Activated CD4-positive, CD25-positive, alpha-beta regulatory T cell (primary cell): ENCODE data around the gene LRP1B.

ENCODE experiments used
- DNase-seq, 4 experiments: peaks; one replicate each; lab custom pipeline; 2025; lab: John Stamatoyannopoulos, UW

LRP1B gene

GRCh38 chr2:141766225-141766624 lies 364.6 kb downstream of the LRP1B start:
- no peak for DNase-seq

GRCh38 chr2:141748616-141749015 lies 382.2 kb downstream of the LRP1B start:
- no peak for DNase-seq

GRCh38 chr2:141741652-141742051 lies 389.2 kb downstream of the LRP1B start:
- DNase-seq, result no peak

DNA sequence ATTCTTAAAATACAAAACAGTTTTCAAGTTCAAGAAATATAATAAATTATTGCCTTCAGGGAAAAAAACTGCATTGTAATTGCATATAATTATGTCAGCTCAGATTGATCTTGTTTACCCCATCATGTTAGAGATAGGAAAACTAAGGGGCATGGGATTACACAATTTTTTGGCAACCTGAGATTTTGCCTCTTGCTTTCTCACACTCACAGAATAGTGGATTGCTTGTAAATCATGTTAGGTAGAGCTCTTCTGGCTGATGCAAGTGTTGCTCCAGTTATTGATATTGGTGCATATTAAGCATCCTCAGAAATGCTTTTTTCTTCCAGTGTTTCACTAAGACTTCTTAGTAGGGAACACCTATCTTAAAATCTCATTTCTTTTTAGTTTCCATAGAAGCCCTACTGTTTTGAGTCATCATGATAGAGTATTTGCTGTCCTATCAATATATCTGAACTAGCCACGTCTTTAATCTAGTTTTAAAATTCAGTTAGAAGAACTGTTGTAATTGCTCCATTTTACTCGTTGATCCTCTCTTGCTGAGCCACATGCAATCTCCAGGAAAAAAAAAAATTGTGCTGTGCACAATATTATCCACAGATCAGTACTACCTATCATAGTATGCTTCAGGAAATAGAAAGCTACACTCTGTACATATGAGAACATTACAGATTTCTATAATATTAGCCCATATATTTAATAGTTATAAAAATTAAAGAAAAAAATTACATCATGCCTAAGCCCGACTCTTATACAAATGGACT lies 393.1 kb downstream of the LRP1B start:
- DNase-seq, result no peak

DNA sequence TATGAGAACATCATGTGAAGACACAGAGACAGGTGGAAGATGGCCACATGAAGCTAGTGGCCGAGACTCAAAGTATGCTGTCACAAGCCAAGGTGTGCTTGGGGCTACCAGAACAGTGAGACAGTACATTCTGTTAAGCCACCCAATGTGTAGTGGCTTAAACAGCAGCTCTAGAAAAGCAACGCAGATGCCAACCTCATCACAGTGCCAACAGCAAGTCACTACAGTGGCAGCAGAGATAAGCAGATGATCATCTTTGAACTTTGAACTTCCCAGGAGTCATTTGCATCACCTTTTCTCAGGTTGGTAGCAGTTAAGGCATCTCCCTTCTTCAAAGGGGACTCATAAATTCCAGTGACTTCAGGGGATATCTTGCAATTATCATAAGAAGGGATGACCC lies 394.4 kb downstream of the LRP1B start:
- DNase-seq, result no peak

DNA sequence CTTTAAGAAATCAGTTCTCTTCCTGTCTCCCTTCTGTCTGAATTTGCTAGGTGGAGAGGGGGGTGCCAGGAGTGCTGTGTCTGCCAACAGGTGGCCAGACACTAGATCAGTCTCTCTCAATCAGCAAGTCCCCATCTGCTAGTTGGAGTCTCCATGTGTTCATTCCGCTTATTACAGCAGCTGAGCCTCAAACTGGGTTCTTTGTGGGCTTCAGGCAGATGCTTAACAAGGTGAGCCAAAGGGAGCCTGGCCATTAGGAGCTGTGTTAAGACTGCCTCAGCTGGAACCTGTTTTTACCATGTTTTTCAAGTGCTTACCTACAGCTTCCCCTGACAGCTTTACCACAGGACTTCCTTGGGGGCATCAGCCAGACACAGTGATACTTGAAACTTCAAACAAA lies 401.9 kb downstream of the LRP1B start:
- no peak for DNase-seq

DNA sequence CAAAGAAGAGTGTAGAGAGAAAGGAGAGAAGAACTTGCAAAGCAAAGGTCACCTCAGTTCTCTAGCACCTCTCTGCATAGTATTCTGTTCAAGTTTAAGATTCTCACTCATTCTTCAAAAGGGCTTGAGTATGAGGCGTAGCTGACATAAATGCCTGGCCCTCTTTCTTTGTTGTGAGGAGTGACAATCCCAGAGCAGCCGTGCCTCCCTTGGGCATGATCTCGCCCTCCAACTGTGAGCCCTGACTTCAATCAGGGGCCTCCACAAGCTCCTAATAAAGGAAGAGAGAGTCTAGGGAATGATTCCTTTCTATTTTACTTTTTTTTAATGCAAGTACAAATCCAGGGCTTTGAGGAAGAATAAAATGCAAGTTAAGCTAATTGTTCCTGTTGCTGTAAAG lies 402.7 kb downstream of the LRP1B start:
- DNase-seq, result no peak

DNA sequence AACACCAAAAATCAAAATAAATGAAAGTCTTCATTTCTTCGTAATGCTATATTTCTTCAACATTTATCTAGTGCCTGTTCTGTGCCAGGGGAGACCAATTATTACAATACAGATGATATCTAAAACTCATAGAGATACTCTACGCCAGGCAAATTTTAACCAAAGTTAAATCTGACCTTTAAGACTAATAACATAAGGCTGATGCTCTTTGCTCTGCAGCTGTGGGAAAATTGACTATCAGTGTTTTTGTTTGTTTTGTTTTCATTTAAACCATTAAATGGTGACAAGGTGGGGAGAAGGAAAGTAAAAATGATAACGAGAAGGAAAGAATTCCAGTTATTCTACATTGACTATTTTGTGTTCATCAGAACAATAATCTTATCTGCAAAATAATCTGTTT lies 406.4 kb downstream of the LRP1B start:
- DNase-seq, result no peak

- DNase-seq, result no peak
Observed at GRCh38 chr2:141723814-141724213, 407.0 kb downstream of the LRP1B start.

- DNase-seq, result no peak
Observed at GRCh38 chr2:141720476-141720875, 410.3 kb downstream of the LRP1B start.

GRCh38 chr2:141714496-141714895 lies 416.3 kb downstream of the LRP1B start:
- DNase-seq, result no peak

DNA sequence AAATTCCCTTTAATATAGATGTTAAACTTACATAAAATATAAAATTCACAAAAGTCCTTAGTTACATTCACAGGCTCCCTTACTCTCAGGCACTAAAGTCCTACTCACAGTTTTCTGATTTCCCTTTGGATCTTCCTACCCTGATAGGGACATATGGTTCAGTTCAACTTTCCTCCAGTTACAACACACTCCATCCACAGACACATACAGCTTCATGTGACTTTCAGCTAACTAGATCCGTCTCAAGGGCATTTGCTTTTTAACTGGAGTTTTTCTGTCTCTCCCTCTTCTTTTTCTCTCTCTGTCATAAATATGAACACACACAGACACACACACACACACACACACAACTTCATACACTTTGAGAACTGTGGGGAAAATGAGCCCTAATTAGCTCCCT lies 419.2 kb downstream of the LRP1B start:
- DNase-seq, result no peak

DNA sequence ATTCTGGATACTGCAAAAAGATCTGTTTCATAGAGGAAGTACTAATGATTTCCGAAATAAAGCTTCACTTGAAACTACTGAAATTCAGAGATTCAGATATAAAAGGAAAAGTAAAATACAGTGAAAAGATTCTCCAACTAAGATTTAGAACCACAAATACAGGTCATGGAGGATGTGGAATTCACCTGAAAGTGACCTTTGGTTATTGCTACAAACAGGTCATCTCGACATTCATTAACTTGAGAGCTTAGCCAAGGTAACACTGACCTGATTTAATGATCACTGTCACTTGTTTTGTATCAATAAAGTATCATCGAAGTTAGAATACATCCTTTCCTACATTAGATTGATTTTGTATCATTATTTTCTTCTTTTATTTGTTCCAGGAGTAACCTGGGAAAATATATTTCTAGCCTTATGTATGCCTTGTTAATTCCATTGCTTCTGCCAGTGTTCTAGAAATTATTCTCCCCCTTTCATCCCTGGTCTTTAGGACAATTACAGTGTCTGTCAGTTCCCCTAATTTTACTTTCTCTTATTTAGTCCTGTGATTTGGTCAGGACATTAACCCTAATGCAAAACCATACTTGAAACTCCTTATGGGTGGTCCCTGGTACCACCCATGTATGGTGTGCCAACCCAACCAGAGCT lies 420.1 kb downstream of the LRP1B start:
- no peak for DNase-seq

DNA sequence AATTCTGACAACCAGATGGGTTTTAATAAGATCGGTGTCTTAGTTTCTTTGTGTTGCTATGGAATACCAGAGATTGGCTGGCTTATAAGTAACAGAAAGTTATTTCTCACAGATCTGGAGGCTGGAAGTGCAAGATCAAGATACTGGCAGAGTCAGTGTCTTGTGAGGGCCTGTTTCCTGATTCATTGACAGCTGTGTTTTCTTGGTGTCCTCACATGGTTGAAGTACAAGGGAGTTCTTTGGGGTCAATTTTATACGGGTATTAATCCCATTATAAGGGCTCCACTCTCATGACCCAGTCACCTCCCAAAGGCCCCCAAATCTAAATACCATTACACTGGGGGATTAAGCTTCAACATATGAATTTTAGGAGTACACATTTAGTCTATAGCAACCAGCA lies 421.1 kb downstream of the LRP1B start:
- DNase-seq, result no peak

DNA sequence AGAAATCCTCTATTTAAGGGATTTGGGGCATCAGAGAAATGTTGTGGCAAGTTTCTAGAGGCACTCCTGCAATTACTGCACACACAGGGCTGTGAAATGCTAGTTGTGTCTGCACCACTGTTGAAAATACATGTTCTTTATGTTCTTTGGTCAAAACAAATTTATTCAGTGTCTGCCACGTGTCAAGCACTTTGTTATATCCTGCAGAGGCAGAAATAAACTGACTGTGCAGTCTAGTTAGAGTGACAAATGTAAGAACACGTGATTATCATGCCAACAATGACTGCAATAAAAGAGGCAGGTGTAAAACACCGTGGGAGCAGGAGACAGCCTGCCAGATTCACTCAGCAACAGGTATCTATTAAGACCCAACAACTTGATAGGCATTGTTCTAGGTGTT lies 423.3 kb downstream of the LRP1B start:
- DNase-seq, result no peak

DNA sequence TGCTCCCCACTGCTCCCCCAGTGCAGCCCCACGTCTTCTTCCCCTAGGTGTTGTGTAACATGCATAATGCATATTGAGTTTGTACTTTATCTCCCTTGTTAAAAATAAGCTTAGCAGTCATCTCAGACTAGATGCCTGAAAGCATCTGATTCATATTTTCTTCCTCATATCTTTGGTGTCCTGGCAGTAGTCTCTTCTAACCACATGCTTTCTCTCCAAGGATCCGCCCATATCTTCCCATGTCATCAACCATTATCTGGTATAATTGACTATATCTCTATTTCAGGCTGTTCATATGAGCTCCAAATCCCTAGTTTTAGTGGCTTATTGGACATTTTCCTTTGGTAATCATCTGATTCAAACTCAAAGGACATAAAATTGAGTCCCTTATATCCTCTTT lies 426.3 kb downstream of the LRP1B start:
- DNase-seq, result no peak

- DNase-seq, result no peak
Observed at GRCh38 chr2:141703501-141703900, 427.3 kb downstream of the LRP1B start.

- DNase-seq, result no peak
Observed at GRCh38 chr2:141701618-141702017, 429.2 kb downstream of the LRP1B start.

GRCh38 chr2:141699573-141699972 lies 431.2 kb downstream of the LRP1B start:
- no peak for DNase-seq

- DNase-seq, result no peak
Observed at GRCh38 chr2:141698500-141698899, 432.3 kb downstream of the LRP1B start.

- no peak for DNase-seq
Observed at GRCh38 chr2:141697035-141697434, 433.8 kb downstream of the LRP1B start.

- DNase-seq, result no peak
Observed at GRCh38 chr2:141694180-141694579, 436.6 kb downstream of the LRP1B start.

DNA sequence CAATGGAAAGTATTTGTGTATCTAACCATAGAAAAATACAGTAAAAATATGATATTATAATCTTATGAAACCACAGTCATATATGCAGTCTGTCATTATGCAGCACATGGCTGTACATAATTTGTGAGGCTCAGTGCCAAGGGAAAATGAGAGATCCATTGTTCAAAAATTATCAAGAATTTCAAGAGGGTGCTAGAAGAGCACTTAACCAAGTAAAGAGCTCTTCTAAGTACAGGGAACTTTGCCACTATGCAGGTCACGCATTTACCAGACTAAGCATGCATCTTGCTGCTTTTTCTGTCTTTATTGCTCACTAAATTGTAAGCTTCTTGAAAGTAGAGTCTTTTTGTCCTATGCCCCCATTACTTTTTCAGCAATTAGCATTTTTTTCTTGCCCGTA lies 438.0 kb downstream of the LRP1B start:
- DNase-seq, result no peak

GRCh38 chr2:141676139-141676538 lies 454.7 kb downstream of the LRP1B start:
- no peak for DNase-seq
